DMS53 treated with DMSO at 0.1 percent for 48 hours (cell line): ENCODE results near the gene BMAL2.

Experiments
- DNase-seq: peaks from one replicate; lab custom pipeline; 2025; ENCODE audit not compliant: unreplicated experiment; lab: John Stamatoyannopoulos, UW

The BMAL2 gene

DNA sequence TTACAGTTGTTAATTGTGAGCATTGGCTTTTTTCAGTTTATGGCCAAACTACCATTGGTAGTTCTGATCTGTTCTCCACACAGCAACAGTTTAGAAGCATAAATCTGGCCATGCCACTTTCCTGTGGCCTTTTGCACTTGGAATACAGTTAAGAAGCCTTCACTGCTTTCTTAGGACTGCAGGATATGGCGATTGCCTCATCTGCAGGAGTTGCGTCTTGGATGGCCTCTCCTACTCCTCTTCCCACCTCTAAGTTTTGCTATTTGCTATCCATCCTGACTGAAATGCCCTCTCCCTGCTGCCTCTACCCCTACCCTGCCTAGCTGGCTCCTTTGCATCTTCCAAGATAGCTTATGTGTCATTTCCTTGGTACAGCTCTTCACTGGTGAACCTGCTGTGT, 12.8 kb upstream of the BMAL2 start:
- no peak for DNase-seq

DNA sequence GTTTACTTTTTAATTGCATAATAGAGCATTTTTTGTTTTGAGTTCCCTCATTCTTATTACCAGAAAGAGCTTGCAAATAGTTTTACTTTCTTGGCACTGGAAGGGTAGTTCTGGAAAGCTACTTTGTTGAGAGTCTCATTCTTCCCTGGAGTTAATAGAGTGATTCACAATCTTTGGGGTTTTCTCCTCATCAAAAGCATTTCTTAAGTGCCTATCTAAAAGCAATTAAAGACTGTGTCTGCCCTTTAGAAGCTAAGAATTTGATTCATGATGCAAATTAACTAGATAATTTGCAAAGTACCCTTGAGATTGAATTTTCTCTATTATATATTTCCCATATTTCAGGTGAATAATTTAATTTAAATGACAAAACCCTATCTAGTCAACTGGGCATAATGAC, 8.1 kb upstream of the BMAL2 start:
- DNase-seq, result no peak

DNA sequence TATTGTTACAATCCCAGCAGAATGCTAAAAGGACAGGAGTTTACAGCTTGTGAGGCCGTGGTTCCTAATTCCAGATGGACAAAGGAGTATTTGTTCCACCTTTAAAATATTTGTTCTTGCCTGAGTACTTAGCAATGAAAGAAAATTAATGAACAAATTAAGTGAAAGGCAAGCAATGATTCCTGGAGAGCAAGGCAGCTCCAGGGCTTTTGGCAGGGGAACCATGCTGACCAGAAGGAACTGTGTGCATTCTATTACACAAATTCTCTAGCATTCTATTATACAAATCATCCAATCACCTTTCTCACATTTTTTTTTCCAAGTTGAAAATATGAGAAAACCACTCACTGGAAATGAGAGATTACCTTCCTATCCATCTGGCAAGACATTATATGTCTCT, 1.8 kb upstream of the BMAL2 start:
- DNase-seq, result no peak

DNA sequence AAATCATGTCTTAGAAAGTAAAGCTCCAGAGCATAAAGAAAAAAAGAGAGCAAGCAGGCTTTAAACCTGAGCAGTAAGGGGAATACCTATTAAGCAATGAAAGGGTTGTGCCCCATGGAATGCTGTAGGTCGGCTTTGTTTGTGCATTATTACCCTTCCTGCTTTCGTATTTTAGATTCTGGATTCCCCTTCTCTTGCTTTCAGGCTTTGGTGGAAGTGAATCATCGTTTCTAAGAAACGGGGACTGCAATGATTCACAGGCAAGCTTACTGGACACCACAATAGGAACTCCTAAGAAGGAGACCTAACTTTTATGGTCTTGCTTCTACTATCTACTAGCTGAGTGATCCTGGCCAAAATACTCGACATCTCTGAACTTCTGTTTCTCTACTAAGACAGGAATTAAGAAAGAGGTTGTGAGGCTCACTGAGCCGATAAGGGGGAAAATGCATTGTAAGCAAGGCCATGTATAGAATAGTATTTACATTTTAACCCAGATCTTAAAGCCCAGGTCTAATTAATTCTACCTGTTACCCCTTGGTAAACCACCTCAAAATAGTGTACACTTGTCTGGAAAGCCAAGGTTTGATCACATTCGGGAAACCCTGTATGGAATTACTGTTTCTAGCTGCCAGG, 1.2 kb upstream of the BMAL2 start:
- DNase-seq, result no peak

DNA sequence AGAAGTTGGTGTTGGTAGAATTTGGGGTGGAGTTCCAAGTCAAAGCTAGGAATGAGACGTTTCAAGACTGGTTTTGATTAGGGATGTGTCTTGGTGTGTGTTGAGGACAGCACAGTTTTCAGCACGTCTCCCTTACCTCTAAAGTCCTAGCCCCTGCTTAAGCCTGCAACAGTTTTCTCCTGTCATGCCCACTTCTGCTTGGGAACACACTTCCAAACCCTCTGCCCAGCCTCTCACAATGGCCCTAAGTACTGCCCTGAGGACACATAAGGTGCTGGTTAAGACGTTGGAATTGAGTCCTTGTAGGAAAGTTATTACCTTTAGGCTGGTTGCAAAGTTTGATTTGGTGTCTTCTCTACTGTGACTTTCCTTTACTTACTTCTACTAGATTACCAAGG, 710 bp upstream of the BMAL2 start:
- DNase-seq, result no peak

DNA sequence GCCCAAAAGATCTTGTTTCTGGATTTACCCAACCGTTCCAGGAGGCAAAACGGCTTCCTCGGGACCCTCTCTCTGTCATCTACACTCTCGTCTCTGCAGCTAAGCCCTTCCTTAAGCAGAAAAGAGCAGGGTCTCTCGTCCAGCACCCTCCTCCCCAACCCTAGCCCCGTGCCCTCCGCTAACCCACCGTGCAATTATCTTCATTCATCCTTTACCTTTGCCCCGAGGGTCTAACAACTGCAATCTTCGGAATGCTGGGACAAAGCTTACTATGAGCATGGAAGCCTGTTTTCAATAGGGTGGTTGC, 276 bp upstream of the BMAL2 start:
- DNase-seq, result no peak

DNA sequence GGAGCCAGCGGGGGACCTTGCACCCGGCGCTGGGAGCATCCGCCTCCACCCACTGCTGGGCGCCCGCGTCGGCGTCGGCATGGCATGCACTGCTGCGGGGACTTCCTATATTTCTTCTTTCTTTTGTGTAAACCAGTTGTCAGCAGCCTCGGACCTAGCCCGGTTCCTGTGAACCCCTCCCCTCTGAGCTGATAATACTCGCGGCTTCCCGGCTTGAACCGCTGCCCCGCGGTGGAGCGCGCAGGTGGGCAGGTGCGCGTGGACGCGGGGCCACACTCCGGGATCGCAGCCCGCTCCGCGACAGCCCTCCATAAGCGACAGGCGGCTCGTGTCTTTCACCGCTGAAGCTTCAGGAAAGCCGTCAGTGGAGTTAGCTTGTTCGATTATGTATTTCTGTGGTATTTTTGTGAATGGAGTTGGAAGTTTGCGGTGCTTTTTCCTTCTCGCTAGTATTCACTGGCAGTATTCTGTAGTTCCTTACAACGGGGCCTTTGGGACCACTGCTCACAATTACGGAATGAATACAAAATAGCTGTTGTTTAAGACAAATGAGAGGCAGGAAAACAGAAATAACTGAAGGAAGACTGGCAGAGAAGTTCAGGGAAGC, 870 bp downstream of the BMAL2 start:
- DNase-seq, result peak; percentile 58

DNA sequence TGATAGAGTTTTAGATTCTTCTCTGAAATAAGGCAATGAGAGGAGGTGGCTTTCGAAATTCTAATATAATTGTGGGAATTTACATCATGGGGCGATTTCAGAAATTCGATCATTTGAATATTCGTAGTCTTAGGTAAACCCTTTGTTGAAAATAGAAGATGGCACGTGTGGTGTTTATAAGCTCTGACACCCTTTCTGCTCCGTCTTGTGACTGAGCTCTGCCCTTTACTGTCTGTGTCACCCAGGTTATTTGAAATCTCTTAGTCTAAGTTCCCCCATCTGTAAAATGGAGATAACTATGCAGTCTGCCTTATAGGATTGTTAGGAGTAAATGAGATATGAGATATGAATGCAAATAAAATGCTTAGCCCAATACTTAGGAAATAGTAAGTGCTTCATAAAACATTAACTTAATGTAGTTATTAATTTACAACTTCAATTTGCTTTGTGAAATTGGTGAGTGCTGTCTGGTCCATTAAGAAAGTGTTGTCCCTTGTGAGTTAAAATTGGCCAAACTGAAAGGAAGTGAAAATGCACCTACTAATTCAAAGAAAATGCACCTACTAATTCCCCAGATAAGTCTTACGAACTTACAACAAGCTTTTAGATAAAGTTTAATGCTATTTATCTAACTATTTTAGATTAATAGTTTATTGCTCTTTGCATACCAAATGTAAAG, 1.5 kb downstream of the BMAL2 start:
- DNase-seq, result no peak

DNA sequence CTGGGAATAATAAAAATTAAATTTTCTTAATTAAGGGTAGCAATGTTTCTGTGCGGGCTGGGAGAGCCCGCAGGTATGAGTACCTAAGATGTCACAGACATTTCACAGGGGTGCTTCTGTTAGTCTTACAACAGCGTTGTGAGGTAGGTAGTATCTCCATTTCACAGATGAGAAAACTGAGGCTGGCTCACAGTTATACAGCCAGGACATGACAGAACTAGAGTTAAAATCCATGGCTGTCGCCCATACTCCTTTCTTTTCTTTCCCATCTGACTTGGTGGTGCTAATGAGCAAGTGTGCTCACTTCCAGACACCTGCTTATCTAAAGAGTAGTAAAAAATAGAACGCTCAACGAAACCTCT, 2.1 kb downstream of the BMAL2 start:
- no peak for DNase-seq

DNA sequence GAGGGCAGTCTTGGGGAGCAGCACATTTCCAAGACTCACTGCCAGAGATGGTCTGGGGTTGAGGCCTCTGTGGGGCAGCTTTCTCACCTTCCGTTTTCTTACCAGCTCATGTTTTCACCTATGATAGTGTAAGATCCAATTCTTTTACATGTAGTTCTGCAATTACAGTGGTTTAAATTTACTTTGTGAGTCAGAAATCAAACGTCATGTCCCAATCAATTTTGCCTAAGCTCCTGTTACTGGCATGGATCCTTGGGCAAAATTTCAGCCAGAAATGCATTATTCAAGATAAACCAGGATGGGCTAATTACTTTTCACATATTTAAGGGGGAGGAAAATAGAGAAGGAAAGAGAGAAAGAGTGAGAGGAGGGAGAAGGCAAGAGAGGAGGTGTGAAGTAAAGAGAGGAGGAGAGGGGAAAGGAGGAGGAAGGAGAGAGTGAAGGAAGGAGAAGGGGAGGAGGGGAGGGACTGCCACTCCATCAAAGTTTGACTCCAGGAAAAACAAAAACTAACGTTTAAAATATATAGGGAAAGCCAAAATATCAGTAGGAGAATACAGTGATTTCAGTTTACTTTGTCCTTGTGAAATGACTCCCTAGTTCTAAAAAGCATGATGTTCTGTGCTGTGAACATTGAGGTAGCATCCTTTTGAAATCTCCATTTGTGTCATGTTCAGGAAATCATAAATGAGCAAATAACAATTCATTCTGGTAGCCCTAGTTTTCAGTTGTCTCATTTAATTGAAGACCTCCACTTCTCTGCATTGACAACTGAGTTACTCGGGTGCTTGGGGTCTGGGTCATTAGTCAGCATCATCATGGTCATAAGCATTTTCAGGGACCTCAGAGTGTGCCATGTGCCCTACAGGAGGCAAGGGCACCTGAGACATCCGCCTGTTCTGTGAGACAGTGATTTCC, 3.0 kb downstream of the BMAL2 start:
- DNase-seq, result no peak

DNA sequence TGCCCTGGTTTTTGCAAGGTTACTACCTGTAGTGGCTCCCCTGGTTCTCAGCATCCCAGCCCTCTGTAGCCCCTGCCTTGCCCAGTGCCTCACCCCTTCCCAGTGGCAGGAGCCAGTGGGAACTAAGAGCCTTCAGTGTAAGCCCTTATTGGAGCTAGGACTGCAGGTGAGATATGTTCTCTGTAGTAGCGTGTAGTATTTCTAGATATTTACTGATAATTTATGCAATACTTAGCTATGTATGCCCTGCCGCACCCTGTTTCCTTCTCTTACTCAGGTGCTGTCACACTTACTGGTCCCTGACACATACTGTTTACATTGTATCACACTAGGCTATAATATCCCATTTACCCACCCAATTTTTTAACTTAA, 3.6 kb downstream of the BMAL2 start:
- no peak for DNase-seq

DNA sequence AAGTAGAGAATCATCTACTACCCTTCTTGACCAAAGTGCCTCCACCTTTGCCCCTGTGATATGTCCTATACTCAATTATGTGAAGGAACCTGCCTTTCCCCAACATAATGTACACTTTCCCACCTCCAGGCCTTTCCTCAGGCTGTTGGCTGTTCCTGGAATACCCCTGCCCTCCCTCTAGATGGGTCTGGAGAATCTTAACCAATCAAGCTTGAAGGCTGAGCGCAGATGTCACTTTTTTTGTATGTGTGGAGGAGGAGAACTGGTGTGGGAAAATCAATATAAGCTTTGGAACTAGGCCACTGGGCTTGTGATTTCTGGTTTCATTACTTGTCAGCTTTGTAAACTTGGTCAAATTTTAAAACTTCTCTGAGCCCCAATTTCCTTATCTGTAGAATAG, 4.7 kb downstream of the BMAL2 start:
- DNase-seq, result no peak

DNA sequence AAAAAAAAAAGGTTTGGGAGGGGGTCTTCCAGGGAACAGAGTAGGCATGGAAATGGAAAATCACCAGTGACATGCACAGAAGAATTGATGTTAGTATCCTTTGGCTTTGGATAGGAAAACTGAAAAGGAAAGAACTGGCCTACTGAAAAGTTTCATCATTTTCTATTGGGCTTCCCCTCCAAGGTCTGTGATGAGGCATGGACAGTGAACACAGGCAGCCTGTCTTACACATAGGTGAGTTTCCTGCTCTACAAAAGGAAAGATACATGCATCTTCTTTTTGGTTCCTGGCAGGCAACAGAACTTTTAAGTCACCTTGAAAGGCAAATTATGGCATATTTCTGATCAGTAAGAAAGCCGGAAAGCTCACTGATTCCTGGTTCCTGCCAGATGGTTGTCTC, 5.8 kb downstream of the BMAL2 start:
- no peak for DNase-seq

DNA sequence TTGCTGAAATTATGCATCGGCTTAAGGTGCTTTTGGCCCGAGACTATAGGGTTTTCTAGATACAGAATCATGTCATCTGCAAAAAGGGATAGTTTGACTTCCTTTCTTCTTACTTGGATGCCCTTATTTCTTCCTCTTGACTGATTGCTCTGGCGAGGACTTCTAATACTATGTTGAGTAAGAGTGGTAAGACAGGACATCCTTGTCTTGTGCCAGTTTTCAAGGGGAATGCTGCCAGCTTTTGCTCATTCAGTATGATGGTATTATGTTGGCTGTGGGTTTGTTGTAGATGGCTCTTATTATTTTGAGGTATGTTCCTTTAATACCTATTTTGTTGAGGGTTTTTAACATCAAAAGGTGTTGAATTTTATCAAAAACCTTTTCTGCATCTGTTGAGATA, 8.3 kb downstream of the BMAL2 start:
- no peak for DNase-seq

DNA sequence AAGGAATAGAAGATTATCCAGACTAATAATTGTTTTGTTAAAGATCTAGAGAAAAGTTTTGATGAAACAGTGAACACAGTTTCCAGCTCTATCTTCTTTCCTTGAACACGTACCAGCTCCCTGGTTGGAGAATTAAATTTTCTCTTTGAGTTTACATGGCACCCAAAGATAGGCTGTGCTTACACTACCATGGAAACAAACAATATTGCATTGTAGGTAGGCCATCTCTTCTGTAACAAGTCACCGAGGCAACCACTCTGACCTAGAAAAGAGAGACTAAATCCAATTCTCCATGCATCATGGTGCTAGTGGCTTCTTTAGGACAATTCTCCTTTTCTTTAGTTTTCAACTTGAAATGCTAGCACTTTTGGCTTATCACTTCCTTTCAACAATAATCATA, 9.9 kb downstream of the BMAL2 start:
- no peak for DNase-seq

DNA sequence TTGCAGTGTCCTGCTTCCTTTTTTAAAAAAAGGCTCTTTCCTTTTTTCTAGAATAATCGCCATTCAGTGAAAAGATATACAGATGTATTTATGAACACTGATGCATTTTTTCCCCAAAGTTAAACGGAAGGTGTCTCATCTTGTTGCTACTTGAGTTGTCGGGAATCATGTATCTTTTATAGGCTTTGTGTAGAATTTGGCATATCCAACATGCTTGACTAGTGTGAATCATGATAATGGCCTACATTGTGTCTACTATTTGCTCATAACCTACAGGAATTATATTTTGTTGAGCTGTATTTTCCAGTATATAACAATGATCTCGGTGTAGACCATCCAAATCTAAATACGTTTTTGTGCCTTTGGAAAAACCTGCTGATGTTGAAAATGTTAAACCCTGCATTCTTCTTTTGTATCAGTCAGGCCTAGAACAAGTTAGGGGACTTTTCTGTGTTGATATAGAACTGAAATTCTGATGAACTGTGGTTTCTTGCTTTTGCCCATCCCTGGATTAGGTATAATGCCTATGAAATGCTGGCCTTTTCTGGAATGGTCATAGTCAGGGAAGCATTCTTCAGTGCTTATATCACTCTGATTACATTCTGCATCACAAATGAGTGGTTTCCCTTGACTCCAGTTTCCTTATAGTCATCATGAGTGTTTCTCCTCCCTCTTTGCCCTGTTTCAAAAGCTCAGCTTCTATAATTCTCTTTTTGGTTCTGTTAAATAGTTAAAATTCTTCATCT, 10.8 kb downstream of the BMAL2 start:
- no peak for DNase-seq

DNA sequence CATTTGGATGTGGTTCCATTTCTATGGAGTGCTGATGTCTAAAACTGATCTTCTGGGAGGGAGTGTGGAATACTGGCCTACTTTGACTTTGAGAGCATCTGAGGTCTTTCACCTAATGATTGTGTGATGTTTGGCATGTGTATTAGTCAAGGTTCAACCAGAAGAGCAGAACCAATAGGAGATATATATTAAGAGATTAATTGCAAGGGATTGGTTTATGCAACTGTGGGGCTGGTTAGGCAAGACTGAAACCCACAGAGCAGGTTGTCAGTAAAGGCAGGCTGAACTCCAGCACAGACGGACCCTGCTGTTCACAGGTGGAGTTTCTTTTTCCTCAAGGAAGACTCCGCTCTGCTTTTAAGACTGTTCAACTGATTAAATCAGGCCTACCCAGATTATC, 11.6 kb downstream of the BMAL2 start:
- no peak for DNase-seq

DNA sequence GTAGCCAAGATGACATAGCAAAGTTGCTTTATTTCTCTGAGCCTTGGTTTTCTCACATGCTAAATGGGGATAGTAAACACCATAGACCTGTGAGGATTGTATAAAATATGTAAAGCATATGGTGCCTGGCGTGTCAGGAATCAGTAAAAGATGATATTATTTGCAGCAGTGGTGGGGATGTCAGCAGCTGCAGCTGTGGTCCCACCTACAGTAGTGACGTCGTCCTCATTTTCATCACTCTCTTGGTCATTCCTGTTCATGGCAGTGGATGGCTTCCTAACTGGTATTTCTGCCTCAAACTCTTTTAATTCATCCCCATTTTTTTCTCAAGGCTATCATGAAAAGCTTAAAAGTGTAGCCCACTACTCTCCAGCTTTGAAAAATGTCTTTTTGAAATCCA, 12.1 kb downstream of the BMAL2 start:
- no peak for DNase-seq

DNA sequence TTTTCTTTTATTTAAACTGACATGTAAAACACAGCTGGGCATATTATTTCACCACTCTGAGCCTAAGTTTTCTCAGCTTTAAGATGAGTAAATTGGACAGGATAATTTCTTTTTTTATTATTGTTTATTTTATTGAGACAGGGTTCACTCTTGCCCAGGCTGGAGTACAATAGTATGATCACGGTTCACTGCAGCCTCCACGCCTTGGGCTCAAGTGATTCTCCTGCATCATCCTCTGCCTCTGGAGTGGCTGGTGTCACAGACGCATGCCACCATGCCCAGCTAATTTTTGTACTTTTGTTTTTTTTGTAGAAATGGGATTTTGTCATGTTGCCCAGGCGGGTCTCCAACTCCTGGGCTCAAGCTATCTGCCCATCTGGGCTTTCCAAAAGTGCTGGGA, 12.7 kb downstream of the BMAL2 start:
- no peak for DNase-seq

DNA sequence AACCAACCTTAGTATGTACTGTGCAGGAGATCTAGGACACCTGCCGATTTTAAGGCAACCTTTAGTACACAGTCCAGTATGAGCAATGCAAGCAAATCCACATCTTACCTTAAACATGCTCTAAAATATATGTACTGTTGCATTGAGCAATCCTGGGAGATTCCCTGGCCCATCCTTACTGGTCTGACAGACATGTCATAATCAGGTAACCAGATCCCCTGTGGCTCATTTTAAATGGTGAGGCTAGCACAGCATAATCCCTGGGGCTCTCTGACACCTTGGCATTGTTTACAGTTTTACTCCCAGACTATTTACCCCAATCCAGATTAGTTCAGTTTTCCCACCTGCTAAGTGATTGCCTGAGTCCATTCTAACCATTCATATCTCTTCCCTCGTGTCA, 15.1 kb downstream of the BMAL2 start:
- no peak for DNase-seq

DNA sequence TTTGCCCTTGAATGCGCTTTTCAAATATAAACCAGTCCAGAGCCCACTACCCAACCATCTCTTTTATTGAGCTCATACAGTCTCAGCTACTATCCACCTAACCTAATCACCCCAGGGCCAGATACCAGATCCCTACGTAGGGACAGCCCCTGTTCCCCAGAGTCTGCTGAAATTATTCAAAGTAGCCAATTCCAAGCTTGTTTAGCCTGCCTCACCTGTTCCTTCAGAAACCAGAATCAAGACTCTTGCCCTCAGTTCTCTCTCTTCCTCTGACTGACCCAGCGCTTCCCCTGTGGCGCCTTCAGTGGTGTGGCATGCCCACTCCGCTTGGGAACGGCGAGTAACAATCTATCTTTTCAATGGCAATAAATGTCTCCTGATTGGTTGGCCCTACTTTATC, 18.8 kb downstream of the BMAL2 start:
- DNase-seq, result no peak
